Activated naive CD8-positive, alpha-beta T cell treated with anti-CD3 and anti-CD28 coated beads, Interleukin-2, amount 10 ng/mL, durations not matched to agents 7 days and 5 days (primary cell): ENCODE measurements around the gene TOM1. TPM values are rescaled to one million over a fixed set of nuclear protein-coding genes. Genes with fewer than 3 reads are reported as not detected.
A peak's percentile ranks its signal among the peaks of the same experiment; 100 is the strongest.
"Not testable (repeated sequence)": the region's sequence is repeated elsewhere in the genome, so short reads cannot be mapped to it uniquely, and the experiment has no call there.

ENCODE experiments used
- ATAC-seq: fragments of 150-1000 bp; cut with Tn5 transposase; one replicate; pipeline ENCODE4 v1.10.0; 2021; ENCODE audit warnings: low read depth, moderate library complexity
- POLR2A ChIA-PET: fragments of 350-600 bp; sonication (Branson Sonifier 250); formaldehyde crosslinking; loops from one replicate; lab custom pipeline; 2021; ENCODE audit warnings: antibody characterized with exemption; lab: Charles Lee
- DNase-seq: peaks from one replicate; pipeline ENCODE4 v3.0.0; 2021
- H3K27ac Mint-ChIP-seq: one replicate; pipeline ENCODE4 v1.8.0; 2022; ENCODE audit warnings: mild to moderate bottlenecking, mixed read lengths
- H3K27me3 Mint-ChIP-seq: one replicate; pipeline ENCODE4 v1.8.0; 2022; ENCODE audit warnings: mild to moderate bottlenecking, moderate library complexity, mixed read lengths
- H3K36me3 Mint-ChIP-seq: one replicate; pipeline ENCODE4 v1.8.0; 2021; ENCODE audit warnings: mild to moderate bottlenecking, mixed read lengths
- H3K4me1 Mint-ChIP-seq: one replicate; pipeline ENCODE4 v1.8.0; 2021; ENCODE audit warnings: mixed read lengths
- H3K4me3 Mint-ChIP-seq: one replicate; pipeline ENCODE4 v1.8.0; 2022; ENCODE audit warnings: mild to moderate bottlenecking, moderate library complexity, mixed read lengths
- H3K9me3 Mint-ChIP-seq: one replicate; pipeline ENCODE4 v1.8.0; 2021; ENCODE audit warnings: mixed read lengths
- total RNA-seq, 2 experiments: library from RNA; stranded (reverse); gene quantifications; one replicate each; pipeline ENCODE4 v1.2.3, GENCODE V29; 2021

The TOM1 gene
- total RNA-seq, 2 experiments from 2014 or later: 36.7 to 39.5 TPM

DNA sequence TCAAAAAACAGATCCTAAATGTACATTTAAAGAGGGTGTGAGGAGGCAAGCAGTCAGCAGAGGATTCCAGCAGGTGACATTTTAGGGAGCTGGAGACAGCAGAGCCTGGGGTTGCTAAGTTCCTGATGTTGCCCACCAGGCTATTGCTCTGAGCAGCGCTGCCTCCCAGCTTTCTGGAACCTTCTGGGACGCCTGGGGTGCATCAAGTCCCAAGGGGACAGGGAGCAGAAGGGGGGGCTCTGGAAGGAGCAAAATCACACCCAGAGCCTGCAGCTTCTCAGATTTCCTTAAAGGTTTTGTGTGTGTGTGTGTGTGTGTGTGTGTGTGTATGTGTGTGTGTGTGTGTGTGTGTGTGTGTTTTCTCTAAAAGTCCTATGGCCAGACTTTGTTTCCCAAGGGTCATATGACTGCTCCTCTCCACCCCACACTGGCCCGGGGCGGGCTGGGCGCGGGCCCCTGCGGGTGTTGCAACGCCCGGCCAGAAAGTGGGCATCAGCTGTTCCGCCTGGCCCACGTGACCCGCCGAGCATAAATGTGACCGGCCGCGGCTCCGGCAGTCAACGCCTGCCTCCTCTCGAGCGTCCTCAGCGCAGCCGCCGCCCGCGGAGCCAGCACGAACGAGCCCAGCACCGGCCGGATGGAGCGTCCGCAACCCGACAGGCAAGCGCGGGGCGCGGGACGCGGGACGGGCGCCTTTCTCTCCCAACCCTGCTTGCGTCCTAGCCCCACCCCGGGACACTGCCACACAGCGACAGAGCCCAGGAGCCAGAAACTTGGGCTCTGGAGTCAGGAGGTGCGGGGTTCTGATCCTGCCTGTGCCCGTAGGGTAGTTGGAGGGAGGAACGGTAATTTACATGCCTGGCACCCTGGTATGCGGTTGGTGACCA lies 81.1 kb downstream of the TOM1 start, which contains the start of gene HMOX1:
HMOX1 (plus strand) TSS at position 560 of the 887 bp plus-strand sequence; CDS start at position 638, 78 bp downstream.
- Mint-ChIP-seq H3K4me3 (peak within 1 kb of the TSS; percentile 52), H3K27ac (no peak within 1 kb of the TSS), H3K4me1 (peaks cover 14% of the 10 kb centered on the region), H3K27me3 (peaks cover 51% of the 10 kb centered on the region), H3K9me3 (no peaks in the 10 kb centered on the region), H3K36me3 (no peaks in the 10 kb centered on the region)
- POLR2A ChIA-PET: interaction anchor here (0.6 kb wide), 1 partner anchor 28 kb away, joined by 3 read pairs; no protein-coding TSS in a partner anchor
- ATAC-seq (peak; percentile 86), DNase-seq (peak; percentile 73)

DNA sequence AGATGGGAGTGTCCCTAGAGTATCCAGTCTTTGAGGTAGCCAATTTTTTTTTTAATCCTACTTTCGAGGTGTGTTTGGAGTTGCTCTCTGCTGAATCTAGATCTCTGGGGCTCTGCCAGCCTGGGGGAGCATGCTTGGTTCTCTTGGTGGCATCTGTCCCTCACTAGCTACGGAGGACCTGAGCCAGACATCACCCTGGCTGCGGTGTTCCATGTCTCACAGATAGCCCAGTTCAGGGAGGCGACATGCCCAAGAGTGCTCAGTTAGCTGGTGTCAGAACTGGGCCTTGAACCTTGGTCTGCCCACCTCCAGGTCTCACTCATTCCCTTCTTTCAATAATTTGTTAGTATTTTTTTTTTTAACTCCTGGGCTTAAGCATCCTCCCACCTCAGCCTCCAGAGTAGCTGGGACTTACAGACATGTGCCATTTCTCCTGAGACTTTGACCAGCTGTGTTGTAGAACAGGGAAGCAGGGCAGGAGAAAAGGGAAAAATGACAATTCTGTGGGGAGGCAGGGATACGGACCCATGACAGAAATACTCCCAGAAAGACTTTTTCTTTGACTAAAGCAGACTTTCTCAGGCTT lies 81.8 kb downstream of the TOM1 start:
- Mint-ChIP-seq H3K4me1 (peaks cover 14% of the 10 kb centered on the region), H3K4me3 (peak overlapping the region; percentile 52), H3K27me3 (peaks cover 51% of the 10 kb centered on the region), H3K36me3 (no peaks in the 10 kb centered on the region), H3K27ac (no peak overlapping the region), H3K9me3 (no peaks in the 10 kb centered on the region)
- no peak for ATAC-seq
- DNase-seq: no peak
- POLR2A ChIA-PET: no interaction called here

DNA sequence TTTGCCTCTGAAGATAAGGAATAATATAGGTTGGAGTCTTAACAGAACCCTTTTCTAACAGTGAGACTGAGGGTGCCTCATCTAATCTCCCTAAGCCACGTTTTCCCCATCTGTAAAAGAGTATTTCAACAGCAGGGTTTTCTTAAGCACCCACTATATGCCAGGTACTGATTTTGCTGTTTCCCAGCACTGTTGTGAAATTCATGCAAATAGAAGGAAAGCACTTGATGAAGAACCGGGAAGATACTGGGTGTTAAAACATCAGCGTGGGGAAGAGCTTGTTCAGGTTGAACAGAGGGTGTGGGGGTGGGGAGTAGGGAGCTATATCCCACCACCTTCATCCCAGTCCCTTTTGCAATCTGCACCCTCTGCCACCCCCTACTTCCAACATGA lies 84.0 kb downstream of the TOM1 start:
- DNase-seq: no peak
- POLR2A ChIA-PET: no interaction called here
- peaks cover 51% of the 10 kb centered on the region for H3K27me3 Mint-ChIP-seq
- H3K27ac Mint-ChIP-seq: no peak overlapping the region
- peaks cover 5% of the 10 kb centered on the region for H3K4me1 Mint-ChIP-seq
- no peak overlapping the region for H3K4me3 Mint-ChIP-seq
- H3K36me3 Mint-ChIP-seq: no peaks in the 10 kb centered on the region
- no peaks in the 10 kb centered on the region for H3K9me3 Mint-ChIP-seq
- ATAC-seq: no peak

DNA sequence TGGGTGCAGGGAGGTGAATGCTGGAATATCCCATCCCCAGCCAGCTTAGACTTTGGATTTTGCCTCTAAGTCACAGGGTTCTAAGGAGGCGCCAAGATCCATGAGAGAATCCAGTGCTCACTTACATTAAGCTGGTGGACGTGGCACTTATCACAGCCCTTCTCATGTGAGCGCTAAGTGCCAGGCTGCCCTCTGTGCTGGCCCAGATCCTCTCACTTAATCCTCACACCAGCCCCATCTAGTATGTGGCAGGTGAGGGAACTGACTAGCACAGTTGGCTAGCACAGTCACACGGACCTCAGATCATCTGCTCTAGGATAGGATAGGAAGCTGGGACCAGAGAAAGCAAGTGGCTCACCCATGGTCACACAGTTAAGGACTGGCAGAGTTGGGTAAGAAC lies 84.8 kb downstream of the TOM1 start:
- no peak for ATAC-seq
- no peak for DNase-seq
- Mint-ChIP-seq H3K36me3 (no peaks in the 10 kb centered on the region), H3K27me3 (peaks cover 48% of the 10 kb centered on the region), H3K9me3 (no peaks in the 10 kb centered on the region), H3K4me1 (peaks cover 5% of the 10 kb centered on the region), H3K4me3 (no peak overlapping the region), H3K27ac (no peak overlapping the region)
- POLR2A ChIA-PET: no interaction called here

DNA sequence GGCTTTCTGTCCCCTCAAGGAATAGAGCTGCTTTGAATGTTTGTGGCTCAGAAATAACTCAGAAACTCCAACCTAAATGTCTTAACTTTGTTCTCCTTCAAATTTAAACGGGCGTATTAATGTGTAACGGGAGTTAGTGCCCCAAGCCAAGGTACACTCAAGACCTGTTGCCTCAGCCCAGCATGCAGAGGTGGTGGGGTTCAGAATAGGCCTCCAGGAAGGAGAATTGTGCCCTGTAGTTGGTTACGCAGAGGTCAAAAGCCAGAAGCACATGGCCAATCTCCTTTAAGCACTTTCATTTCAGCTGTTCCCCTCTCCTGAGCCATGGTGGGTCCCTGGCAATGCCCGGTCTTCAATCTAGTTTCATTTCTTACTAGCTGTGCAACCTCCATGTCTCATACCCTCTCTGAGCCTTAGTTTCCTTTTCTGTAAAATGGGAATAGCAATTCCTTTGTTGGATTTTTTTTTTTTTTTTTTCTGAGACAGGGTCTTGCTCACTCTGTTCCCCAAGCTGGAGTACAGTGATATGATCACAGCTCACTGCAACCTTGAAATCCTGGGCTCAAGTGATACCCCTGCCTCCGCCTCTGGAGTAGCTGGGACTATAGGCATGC lies 85.4 kb downstream of the TOM1 start:
- Mint-ChIP-seq H3K9me3 (no peaks in the 10 kb centered on the region), H3K27me3 (peaks cover 43% of the 10 kb centered on the region), H3K4me3 (no peak overlapping the region), H3K4me1 (peaks cover 5% of the 10 kb centered on the region), H3K36me3 (no peaks in the 10 kb centered on the region), H3K27ac (no peak overlapping the region)
- no peak for ATAC-seq
- POLR2A ChIA-PET: interaction anchor here (0.6 kb wide), 1 partner anchor 12 kb away, joined by 3 read pairs; no protein-coding TSS in a partner anchor
- DNase-seq: no peak

DNA sequence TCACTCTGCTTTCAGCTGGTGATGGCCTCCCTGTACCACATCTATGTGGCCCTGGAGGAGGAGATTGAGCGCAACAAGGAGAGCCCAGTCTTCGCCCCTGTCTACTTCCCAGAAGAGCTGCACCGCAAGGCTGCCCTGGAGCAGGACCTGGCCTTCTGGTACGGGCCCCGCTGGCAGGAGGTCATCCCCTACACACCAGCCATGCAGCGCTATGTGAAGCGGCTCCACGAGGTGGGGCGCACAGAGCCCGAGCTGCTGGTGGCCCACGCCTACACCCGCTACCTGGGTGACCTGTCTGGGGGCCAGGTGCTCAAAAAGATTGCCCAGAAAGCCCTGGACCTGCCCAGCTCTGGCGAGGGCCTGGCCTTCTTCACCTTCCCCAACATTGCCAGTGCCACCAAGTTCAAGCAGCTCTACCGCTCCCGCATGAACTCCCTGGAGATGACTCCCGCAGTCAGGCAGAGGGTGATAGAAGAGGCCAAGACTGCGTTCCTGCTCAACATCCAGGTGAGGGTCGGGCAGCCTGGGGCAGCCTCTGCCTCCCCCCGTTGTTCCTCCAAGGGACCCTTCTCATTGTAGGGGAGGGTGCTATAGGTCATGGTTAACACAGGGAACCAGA lies 87.1 kb downstream of the TOM1 start:
- H3K27me3 Mint-ChIP-seq: peaks cover 31% of the 10 kb centered on the region
- no peak for ATAC-seq

DNA sequence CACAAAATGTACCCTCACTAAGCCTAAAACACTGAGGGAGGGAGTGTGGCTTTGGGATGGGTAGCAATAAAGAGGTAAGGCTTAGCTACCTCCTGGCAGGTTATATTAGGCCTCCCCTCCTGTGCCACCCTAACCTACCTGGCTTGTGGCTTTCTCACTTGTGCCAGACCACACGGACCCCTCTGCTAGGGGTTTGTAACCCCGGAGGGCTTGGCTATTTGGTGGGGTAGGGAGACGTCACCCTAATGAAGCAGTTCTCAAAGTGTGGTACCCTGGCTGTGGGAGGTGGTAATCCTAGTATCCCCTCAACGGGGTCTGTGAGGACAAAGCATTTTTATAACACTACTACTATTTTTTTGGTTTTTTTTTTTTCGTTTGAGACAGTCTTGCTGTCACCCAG lies 91.2 kb downstream of the TOM1 start:
- Mint-ChIP-seq H3K4me3 (no peak overlapping the region), H3K9me3 (no peaks in the 10 kb centered on the region), H3K4me1 (no peaks in the 10 kb centered on the region), H3K36me3 (no peaks in the 10 kb centered on the region), H3K27ac (no peak overlapping the region), H3K27me3 (peaks cover 6% of the 10 kb centered on the region)
- POLR2A ChIA-PET: no interaction called here
- ATAC-seq: no peak
- DNase-seq: no peak

More for the DNA sequence above, 87.1 kb downstream of the TOM1 start:
- POLR2A ChIA-PET: no interaction called here
- H3K27ac Mint-ChIP-seq: no peak overlapping the region
- H3K9me3 Mint-ChIP-seq: no peaks in the 10 kb centered on the region
- DNase-seq: no peak
- H3K4me1 Mint-ChIP-seq: no peaks in the 10 kb centered on the region
- no peaks in the 10 kb centered on the region for H3K36me3 Mint-ChIP-seq
- H3K4me3 Mint-ChIP-seq: no peak overlapping the region

DNA sequence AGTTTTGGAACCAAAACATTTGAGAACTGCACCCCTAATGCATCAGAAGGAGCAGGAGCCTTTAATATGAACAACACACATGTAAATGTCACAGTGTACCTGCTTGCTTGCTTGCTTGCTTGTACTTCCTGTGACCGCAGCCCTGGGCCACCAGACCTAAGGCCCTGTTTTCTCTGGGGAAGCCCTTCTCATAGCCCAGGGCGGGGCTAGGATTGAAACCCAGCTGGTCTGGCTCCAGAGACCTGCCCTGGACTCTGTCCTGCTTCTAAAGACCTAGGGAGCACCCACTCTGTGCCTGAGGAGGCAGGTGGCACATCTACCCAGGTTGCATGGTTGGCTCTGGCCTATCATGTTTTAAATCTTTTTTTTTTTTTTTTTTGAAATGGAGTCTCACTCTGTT lies 92.7 kb downstream of the TOM1 start:
- ATAC-seq (no peak), DNase-seq (no peak)
- no peaks in the 10 kb centered on the region for H3K4me1 Mint-ChIP-seq
- POLR2A ChIA-PET: interaction anchor here (0.7 kb wide), 1 partner anchor 27 kb away, joined by 4 read pairs; no protein-coding TSS in a partner anchor
- H3K36me3 Mint-ChIP-seq: no peaks in the 10 kb centered on the region
- no peaks in the 10 kb centered on the region for H3K9me3 Mint-ChIP-seq
- H3K4me3 Mint-ChIP-seq: no peak overlapping the region
- no peak overlapping the region for H3K27ac Mint-ChIP-seq
- H3K27me3 Mint-ChIP-seq: peaks cover 6% of the 10 kb centered on the region

DNA sequence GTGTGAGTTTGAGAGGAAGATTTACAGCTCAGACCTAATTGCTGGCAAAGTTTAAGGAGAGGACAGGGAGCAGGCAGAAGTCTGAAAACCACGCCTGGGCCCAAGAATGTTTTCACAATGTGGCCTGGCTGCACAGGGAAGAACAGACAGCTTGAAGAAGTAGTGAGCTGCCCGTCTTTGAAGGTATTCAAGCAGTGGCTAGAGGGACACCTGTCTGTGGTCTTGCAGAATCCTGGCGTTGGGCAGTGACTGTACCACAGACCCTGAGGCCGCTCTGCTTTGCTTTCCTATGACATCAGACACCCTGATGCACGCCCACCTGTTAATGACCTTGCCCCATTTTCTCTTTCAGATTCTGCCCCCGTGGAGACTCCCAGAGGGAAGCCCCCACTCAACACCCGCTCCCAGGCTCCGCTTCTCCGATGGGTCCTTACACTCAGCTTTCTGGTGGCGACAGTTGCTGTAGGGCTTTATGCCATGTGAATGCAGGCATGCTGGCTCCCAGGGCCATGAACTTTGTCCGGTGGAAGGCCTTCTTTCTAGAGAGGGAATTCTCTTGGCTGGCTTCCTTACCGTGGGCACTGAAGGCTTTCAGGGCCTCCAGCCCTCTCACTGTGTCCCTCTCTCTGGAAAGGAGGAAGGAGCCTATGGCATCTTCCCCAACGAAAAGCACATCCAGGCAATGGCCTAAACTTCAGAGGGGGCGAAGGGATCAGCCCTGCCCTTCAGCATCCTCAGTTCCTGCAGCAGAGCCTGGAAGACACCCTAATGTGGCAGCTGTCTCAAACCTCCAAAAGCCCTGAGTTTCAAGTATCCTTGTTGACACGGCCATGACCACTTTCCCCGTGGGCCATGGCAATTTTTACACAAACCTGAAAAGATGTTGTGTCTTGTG lies 93.7 kb downstream of the TOM1 start:
- Mint-ChIP-seq H3K36me3 (no peaks in the 10 kb centered on the region), H3K4me1 (no peaks in the 10 kb centered on the region), H3K27ac (no peak overlapping the region), H3K4me3 (no peak overlapping the region), H3K9me3 (no peaks in the 10 kb centered on the region), H3K27me3 (peaks cover 6% of the 10 kb centered on the region)
- DNase-seq: no peak
- POLR2A ChIA-PET: interaction anchor here (0.7 kb wide), 1 partner anchor 26 kb away, joined by 4 read pairs; no protein-coding TSS in a partner anchor
- no peak for ATAC-seq

DNA sequence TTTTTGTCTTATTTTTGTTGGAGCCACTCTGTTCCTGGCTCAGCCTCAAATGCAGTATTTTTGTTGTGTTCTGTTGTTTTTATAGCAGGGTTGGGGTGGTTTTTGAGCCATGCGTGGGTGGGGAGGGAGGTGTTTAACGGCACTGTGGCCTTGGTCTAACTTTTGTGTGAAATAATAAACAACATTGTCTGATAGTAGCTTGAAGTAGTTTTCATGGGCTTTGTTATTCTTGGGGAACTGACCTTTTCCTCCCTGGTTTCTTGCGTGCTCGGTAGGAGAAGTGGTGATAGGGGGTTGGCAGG lies 94.3 kb downstream of the TOM1 start:
- POLR2A ChIA-PET: no interaction called here
- Mint-ChIP-seq H3K4me1 (peaks cover 2% of the 10 kb centered on the region), H3K9me3 (no peaks in the 10 kb centered on the region), H3K36me3 (no peaks in the 10 kb centered on the region), H3K27ac (no peak overlapping the region), H3K27me3 (peaks cover 3% of the 10 kb centered on the region), H3K4me3 (no peak overlapping the region)
- DNase-seq: no peak
- ATAC-seq: no peak

DNA sequence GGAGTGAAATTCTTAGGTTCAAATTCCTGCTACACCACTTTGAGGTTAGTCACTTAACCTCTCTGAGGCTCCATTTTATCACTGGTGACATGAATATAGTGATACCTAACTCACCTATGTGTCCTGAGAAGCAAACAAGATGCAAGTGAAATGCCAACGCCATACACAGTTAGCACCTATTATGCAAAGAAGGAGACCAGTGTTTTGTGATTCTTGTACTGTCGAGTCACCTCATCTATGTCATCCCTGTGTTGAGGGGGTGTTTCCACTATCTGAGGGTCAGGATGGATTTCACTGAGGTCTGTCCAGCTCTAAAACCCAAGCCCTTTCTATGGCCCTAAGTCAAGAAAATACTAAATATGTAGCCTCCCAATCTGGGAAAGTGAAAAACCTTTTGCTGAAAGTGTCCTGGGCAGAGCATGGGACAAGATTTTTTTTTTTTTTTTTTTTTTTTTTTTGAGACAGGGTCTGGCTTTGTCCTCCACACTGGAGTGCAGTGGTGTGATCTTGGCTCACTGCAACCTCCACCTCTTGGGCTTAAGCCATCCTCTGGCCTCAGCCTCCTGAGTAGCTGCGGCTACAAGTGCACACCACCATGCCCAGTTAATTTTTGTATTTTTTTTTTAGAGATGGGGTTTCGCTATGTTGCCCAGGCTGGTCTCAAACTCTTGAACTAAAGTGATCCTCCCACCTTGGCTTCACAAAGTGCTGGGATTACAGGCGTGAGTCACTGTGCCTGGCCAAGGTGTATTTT lies 95.3 kb downstream of the TOM1 start:
- ATAC-seq: no peak
- H3K36me3 Mint-ChIP-seq: peaks cover 3% of the 10 kb centered on the region
- no peaks in the 10 kb centered on the region for H3K27me3 Mint-ChIP-seq
- no peak overlapping the region for H3K4me3 Mint-ChIP-seq
- H3K9me3 Mint-ChIP-seq: no peaks in the 10 kb centered on the region
- POLR2A ChIA-PET: interaction anchor here (0.6 kb wide), 1 partner anchor 33 kb away, joined by 3 read pairs; no protein-coding TSS in a partner anchor
- H3K27ac Mint-ChIP-seq: no peak overlapping the region
- H3K4me1 Mint-ChIP-seq: peaks cover 2% of the 10 kb centered on the region
- DNase-seq: no peak

DNA sequence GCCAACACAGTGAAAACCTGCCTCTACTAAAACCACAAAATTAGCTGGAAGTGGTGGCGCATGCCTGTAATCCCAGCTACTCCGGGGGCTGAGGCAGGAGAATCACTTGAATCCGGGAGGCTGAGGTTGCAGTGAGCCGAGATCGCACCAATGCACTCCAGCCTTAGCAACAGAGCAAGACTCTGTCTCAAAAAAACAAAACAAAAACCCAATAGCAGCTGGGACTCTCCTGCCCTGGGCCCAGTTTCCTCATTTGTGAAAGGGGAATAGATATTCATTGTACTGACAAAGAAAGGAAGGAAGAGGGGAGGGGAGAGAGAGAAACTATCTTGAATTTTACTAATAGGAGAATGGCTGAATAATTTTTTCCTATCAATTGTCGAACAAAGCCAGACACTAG lies 96.9 kb downstream of the TOM1 start:
- H3K9me3 Mint-ChIP-seq, H3K4me3 Mint-ChIP-seq, H3K27me3 Mint-ChIP-seq, DNase-seq, H3K27ac Mint-ChIP-seq, H3K4me1 Mint-ChIP-seq, ATAC-seq: not testable (repeated sequence)
- POLR2A ChIA-PET: interaction anchor here (0.6 kb wide), 1 partner anchor 11 kb away, joined by 3 read pairs; no protein-coding TSS in a partner anchor
- H3K36me3 Mint-ChIP-seq: peaks cover 12% of the 10 kb centered on the region
